Forelimb muscle (tissue), 1 donor: ENCODE results near the gene TBXAS1. TPM values are rescaled to one million over a fixed set of nuclear protein-coding genes. Genes with fewer than 3 reads are reported as not detected.
"Not testable (repeated sequence)": the region's sequence is repeated elsewhere in the genome, so short reads cannot be mapped to it uniquely, and the experiment has no call there.

Source experiments
- DNase-seq: peaks from one replicate; pipeline ENCODE4 v3.0.0-alpha.2; 2013; ENCODE audit warnings: low read depth
- polyA plus RNA-seq: library from polyadenylated mRNA; unstranded; fragments of 120-200 nt; gene quantifications from one replicate; pipeline ENCODE4 v1.2.1, GENCODE V29; 2013; ENCODE audit not compliant: insufficient read length

The TBXAS1 gene
- polyA plus RNA-seq, 1 donor = 2.8 TPM

- no peak for DNase-seq
These were observed 3.3 kb upstream of the TBXAS1 start for GRCh38 chr7:139825666-139826290.

- DNase-seq = no peak
These were observed 2.0 kb upstream of the TBXAS1 start for GRCh38 chr7:139827042-139827441.

- no peak for DNase-seq
These were observed 618 bp upstream of the TBXAS1 start for GRCh38 chr7:139828446-139828845.

- no peak for DNase-seq
These were observed 682 bp downstream of the TBXAS1 start for GRCh38 chr7:139829775-139830117.

- no peak for DNase-seq
These were observed 1.2 kb downstream of the TBXAS1 start for GRCh38 chr7:139830292-139830691.

- no peak for DNase-seq
These were observed 1.9 kb downstream of the TBXAS1 start for GRCh38 chr7:139830782-139831501.

GRCh38 chr7:139835848-139836247, 6.8 kb downstream of the TBXAS1 start:
- DNase-seq = not testable (repeated sequence)

GRCh38 chr7:139837291-139837690, 8.2 kb downstream of the TBXAS1 start:
- not testable (repeated sequence) for DNase-seq

GRCh38 chr7:139838276-139838675, 9.2 kb downstream of the TBXAS1 start:
- DNase-seq = no peak

GRCh38 chr7:139838876-139839275, 9.8 kb downstream of the TBXAS1 start:
- no peak for DNase-seq

- no peak for DNase-seq
These were observed 11.7 kb downstream of the TBXAS1 start for GRCh38 chr7:139840776-139841175.

GRCh38 chr7:139842401-139843210, 13.5 kb downstream of the TBXAS1 start:
- no peak for DNase-seq

GRCh38 chr7:139843211-139843537, 14.1 kb downstream of the TBXAS1 start:
- not testable (repeated sequence) for DNase-seq

GRCh38 chr7:139844779-139845442, 15.8 kb downstream of the TBXAS1 start:
- no peak for DNase-seq

- DNase-seq = no peak
These were observed 16.4 kb downstream of the TBXAS1 start for GRCh38 chr7:139845443-139845805.

- DNase-seq = no peak
These were observed 17.2 kb downstream of the TBXAS1 start for GRCh38 chr7:139846297-139846696.

- no peak for DNase-seq
These were observed 19.2 kb downstream of the TBXAS1 start for GRCh38 chr7:139848274-139848673.

GRCh38 chr7:139850906-139851305, 21.8 kb downstream of the TBXAS1 start:
- no peak for DNase-seq

- no peak for DNase-seq
These were observed 22.9 kb downstream of the TBXAS1 start for GRCh38 chr7:139851770-139852481.

GRCh38 chr7:139852482-139852845, 23.4 kb downstream of the TBXAS1 start:
- DNase-seq = no peak

GRCh38 chr7:139853506-139854123, 24.6 kb downstream of the TBXAS1 start:
- DNase-seq = no peak
